Keratinocyte (primary cell): ENCODE results near the gene SLC7A6.

Experiments
- EZH2 ChIP-seq: IDR thresholded peaks from one replicate; pipeline ENCODE4 v1.6.1; 2012; ENCODE audit warnings: inconsistent platforms, mild to moderate bottlenecking, low read length, moderate library complexity
- TF ChIP-seq, protein P1 (sequence below), 3 experiments: IDR thresholded peaks in 1 of 3; conservative IDR thresholded peaks in 1 of 3; optimal IDR thresholded peaks in 1 of 3; 2 replicates in 2 of 3; 3 replicates in 1 of 3; pipeline versions ENCODE3 to v1.5.1; 2011; ENCODE audit warnings: low read length in 3 of 3, mild to moderate bottlenecking in 3 of 3, moderate library complexity in 2 of 3, control low read depth in 1 of 3, inconsistent platforms in 1 of 3; ENCODE audit not compliant: insufficient read depth in 2 of 3; ENCODE audit errors: extremely low read depth in 1 of 3

DNA sequence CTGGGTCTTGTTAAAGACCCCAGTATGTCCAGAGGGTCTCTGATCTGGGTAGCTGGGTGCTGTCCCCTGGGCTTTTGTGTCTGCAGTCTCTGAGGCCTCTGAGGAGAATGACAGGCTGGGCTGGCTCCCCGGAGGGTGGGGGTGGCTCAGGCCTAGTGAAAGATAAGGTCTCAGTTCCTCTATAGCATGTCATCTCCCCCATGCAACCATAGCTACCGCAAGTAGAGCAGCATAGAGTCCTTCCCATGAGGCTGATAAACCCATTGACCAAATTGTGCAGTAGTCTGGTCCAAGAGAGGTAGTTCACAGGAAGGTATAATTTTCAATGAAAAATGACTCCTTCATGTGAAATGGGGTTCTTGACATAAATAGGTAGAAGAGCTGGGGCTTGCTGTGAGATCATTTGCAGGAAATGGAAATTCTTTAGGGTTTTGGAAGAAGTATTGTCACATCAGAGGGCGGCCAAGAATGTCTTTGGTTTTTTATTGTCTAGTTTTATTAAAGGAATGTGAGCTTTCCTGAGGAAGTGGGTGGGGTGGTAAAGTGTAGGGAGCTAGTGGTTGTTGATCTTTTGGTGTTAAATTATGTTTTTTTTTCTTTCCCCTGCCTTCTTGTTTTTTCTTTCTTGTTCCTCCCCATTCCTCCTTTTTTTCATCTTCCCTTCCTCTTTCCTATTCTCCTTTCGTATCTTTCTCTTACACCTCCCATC, 25.4 kb downstream of the SLC7A6 start:
- TF ChIP-seq, protein P1, sequence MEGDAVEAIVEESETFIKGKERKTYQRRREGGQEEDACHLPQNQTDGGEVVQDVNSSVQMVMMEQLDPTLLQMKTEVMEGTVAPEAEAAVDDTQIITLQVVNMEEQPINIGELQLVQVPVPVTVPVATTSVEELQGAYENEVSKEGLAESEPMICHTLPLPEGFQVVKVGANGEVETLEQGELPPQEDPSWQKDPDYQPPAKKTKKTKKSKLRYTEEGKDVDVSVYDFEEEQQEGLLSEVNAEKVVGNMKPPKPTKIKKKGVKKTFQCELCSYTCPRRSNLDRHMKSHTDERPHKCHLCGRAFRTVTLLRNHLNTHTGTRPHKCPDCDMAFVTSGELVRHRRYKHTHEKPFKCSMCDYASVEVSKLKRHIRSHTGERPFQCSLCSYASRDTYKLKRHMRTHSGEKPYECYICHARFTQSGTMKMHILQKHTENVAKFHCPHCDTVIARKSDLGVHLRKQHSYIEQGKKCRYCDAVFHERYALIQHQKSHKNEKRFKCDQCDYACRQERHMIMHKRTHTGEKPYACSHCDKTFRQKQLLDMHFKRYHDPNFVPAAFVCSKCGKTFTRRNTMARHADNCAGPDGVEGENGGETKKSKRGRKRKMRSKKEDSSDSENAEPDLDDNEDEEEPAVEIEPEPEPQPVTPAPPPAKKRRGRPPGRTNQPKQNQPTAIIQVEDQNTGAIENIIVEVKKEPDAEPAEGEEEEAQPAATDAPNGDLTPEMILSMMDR (optimal IDR thresholded peaks at IDR 0.05 in 1 of 3, IDR thresholded peaks at IDR 0.05 in 1 of 3, conservative IDR thresholded peaks at IDR 0.05 in 1 of 3; ENCODE audit: extremely low read depth in 1 of 3, insufficient read depth in 2 of 3, low read length in 3 of 3): no peak
- TF ChIP-seq EZH2: no peak
